ENCODE results near the gene TAGLN2. TPM values are rescaled to one million over a fixed set of nuclear protein-coding genes. Genes with fewer than 3 reads are reported as not detected.

The TAGLN2 gene
- total RNA-seq, 1 donor from 2014 or later = 265 TPM

DNA sequence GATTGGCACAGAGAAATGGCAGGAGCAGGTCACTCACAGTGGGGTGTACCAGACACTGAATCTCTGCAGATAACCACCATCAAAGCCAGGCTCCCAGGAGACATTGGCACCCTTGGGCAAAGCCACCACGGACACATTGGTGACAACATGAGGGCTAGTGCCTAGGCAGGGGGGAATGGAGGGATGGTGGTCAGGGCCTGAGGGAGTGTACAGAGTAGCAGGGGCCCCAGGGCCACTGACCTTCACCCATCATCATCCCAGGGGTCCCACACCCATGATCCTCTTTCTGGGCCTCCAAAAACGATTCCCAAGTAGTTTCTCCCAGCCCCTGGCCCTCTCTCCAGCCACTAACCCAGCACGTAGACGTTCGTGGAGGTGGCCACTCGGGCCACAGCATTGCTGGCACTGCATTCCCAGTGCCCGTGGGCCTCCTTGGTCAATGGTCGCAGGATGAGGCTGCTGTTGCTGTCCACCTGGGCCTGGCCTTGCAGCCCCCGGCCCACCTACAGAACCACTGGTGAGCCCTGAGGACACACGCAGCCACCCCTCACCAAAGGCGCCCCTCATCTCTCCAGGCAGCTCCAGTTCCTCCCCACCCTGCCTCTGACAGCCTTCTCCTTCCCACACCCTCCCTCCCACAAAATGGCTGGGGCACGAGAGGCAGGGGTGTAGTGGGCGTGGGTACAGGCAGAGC lies 5.9 kb upstream of the TAGLN2 start:
- Histone ChIP-seq H3K36me3 (ENCODE audit: control insufficient read depth, insufficient read depth, low read length) (peaks cover 43% of the 10 kb centered on the region), H3K27me3 (ENCODE audit: control insufficient read depth, insufficient read depth, low read length) (no peaks in the 10 kb centered on the region), H3K4me3 (ENCODE audit: low read depth, low read length) (no peak overlapping the region)
- DNase-seq (ENCODE audit: low read depth) (no peak), FAIRE-seq (no peak)
- TF ChIP-seq, protein P1, sequence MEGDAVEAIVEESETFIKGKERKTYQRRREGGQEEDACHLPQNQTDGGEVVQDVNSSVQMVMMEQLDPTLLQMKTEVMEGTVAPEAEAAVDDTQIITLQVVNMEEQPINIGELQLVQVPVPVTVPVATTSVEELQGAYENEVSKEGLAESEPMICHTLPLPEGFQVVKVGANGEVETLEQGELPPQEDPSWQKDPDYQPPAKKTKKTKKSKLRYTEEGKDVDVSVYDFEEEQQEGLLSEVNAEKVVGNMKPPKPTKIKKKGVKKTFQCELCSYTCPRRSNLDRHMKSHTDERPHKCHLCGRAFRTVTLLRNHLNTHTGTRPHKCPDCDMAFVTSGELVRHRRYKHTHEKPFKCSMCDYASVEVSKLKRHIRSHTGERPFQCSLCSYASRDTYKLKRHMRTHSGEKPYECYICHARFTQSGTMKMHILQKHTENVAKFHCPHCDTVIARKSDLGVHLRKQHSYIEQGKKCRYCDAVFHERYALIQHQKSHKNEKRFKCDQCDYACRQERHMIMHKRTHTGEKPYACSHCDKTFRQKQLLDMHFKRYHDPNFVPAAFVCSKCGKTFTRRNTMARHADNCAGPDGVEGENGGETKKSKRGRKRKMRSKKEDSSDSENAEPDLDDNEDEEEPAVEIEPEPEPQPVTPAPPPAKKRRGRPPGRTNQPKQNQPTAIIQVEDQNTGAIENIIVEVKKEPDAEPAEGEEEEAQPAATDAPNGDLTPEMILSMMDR (IDR thresholded peaks at IDR 0.05; ENCODE audit: insufficient read depth, low read length, severe bottlenecking) = no peak

DNA sequence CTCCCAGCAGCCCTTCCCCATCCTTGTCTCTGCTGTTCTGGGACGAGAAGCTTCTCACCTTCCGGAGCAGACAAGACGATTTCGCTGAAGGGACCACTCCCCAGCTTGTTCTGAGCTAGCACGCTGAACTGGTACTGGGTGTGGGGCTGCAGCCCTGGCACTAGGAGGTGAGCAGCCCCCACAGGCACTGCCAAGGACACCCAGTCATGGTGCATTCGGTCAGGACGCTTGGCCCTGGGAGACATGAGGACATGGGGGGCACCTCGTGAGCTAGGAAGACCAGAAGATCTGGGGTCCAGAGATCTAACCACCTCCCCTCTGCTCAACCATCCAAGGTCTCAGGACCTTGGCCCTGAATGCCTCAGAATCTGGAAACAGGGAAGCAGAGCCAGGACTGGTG lies 5.3 kb upstream of the TAGLN2 start:
- peaks cover 41% of the 10 kb centered on the region for H3K36me3 ChIP-seq (ENCODE audit: control insufficient read depth, insufficient read depth, low read length)
- DNase-seq (ENCODE audit: low read depth) (no peak), FAIRE-seq (no peak)
- no peaks in the 10 kb centered on the region for H3K27me3 ChIP-seq (ENCODE audit: control insufficient read depth, insufficient read depth, low read length)
- TF ChIP-seq, protein P1 (IDR thresholded peaks at IDR 0.05; ENCODE audit: insufficient read depth, low read length, severe bottlenecking) = no peak
- no peak overlapping the region for H3K4me3 ChIP-seq (ENCODE audit: low read depth, low read length)

DNA sequence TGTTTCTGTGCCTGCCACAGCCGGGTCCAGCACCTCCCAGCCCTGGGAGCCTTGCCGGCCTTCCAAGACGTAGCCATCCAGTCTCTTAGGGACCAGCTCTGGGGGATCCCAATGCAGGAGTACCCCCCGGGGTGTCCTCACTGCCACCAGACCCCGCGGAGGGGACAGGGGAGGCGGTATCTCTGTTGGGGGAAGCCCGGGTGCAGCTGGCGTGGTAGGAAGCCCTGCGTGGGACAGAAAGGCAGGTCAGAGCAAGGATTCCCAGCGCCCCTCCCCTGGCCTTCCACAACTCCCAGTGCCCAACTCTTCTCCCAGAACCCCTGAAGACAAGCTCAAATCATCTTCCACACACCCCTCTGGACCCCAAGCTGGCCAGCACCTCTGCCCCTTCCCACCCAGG lies 4.9 kb upstream of the TAGLN2 start:
- TF ChIP-seq, protein P1 (IDR thresholded peaks at IDR 0.05; ENCODE audit: insufficient read depth, low read length, severe bottlenecking) = no peak
- no peak for DNase-seq (ENCODE audit: low read depth)
- no peak for FAIRE-seq
- no peaks in the 10 kb centered on the region for H3K27me3 ChIP-seq (ENCODE audit: control insufficient read depth, insufficient read depth, low read length)
- H3K4me3 ChIP-seq (ENCODE audit: low read depth, low read length) = no peak overlapping the region
- H3K36me3 ChIP-seq (ENCODE audit: control insufficient read depth, insufficient read depth, low read length) = peaks cover 39% of the 10 kb centered on the region

DNA sequence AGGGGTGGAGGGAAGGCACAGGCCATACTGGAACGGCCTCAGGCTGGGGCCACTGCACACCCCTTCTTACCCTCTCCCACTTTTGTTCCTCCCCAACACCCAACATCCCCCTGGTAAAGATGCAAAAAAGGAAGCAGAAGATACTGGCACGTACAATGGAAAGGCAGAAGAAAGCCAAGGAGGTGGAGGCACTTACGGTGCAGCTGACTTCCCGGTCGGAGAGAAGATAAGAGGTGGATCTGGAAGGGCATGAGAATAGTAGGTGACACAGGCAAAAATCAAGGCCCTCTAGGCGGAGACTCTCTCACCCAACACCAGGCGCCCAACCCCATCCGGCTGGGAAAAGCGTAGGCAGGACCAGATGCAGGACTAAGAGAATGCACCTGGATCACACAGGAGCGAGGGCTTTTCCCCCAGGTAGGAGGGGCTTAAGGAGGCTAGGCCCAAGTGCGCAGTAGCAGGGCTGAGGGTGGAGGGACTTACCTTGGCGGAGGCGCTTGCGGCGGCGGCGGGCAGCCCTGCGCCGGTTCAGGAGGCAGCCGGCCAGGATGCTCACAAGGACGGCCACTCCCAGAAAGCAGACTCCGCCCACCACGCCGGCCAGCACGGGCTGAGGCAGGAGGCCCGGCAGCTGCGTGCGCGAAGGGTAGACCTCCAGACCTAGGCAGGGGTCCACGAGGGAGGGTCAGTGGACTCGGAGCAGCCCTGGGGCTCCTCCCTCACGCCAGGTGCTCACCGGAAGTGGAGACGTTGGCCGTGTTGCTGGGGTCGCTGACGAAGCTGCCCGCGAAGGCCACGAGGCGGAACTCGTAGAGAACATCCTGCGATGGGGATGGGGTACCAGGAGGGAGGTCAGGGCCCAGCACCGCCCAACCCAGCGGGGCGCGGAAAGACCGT lies 4.1 kb upstream of the TAGLN2 start:
- TF ChIP-seq, protein P1 (IDR thresholded peaks at IDR 0.05; ENCODE audit: insufficient read depth, low read length, severe bottlenecking) = no peak
- DNase-seq (ENCODE audit: low read depth) (no peak), FAIRE-seq (no peak)
- Histone ChIP-seq H3K27me3 (ENCODE audit: control insufficient read depth, insufficient read depth, low read length) (no peaks in the 10 kb centered on the region), H3K4me3 (ENCODE audit: low read depth, low read length) (no peak overlapping the region), H3K36me3 (ENCODE audit: control insufficient read depth, insufficient read depth, low read length) (peaks cover 37% of the 10 kb centered on the region)

DNA sequence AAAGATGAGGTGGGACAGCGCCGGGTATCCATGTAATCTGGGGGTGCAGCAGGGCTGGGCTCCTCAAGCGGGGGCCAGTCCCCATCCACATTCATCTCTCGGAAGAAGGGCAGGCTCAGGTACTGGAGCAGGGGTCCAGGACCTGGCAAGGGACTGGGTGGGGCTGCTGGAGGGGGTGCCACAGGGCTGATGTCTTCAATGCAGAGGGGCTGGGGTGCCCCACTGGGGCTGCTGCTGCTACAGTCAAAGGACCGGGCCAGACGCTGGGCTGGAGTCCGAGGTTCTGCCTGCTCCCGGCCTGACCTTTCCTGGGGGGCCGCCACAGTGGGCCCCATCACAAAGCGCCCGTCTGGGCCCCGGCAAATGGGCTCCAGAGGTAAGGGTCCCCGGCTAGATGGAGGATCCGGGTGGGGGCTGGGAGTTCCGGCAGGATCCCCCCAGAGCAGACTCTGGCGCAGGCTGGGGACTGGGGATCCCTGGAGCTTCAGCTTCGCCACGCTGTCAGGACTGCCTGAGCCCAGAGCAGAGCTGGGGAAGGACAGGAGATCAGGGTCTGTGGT lies 3.3 kb upstream of the TAGLN2 start:
- TF ChIP-seq, protein P1 (IDR thresholded peaks at IDR 0.05; ENCODE audit: insufficient read depth, low read length, severe bottlenecking) = no peak
- FAIRE-seq (no peak), DNase-seq (ENCODE audit: low read depth) (no peak)
- no peaks in the 10 kb centered on the region for H3K27me3 ChIP-seq (ENCODE audit: control insufficient read depth, insufficient read depth, low read length)
- no peak overlapping the region for H3K4me3 ChIP-seq (ENCODE audit: low read depth, low read length)
- H3K36me3 ChIP-seq (ENCODE audit: control insufficient read depth, insufficient read depth, low read length) = peaks cover 35% of the 10 kb centered on the region

Measured in bronchial epithelial cell (primary cell).